K562 (cell line): ENCODE data around the gene DLGAP1. TPM values are rescaled to one million over a fixed set of nuclear protein-coding genes. Genes with fewer than 3 reads are reported as not detected.

ENCODE experiments used
- PRDM10 ChIP-seq: fragments of 450-650 bp; IDR thresholded peaks from 2 replicates; pipeline ENCODE4 v1.6.1; 2018; ENCODE audit not compliant: partially characterized antibody
- RBBP5 ChIP-seq: fragments of 200-600 bp; sonication (generic); IDR thresholded peaks from 2 replicates; pipeline ENCODE4 v1.6.1; 2012; ENCODE audit warnings: borderline replicate concordance, mild to moderate bottlenecking, low read length, control low read depth, inconsistent platforms; ENCODE audit not compliant: insufficient read depth, poor library complexity, severe bottlenecking
- RBM22 ChIP-seq: fragments of 200-400 bp; formaldehyde crosslinking; IDR thresholded peaks from 2 replicates; pipeline ENCODE4 v1.6.1; 2018; ENCODE audit warnings: low read length, low read depth; ENCODE audit not compliant: poor library complexity, severe bottlenecking
- UBTF ChIP-seq, 2 experiments: IDR thresholded peaks; 2 replicates each; pipeline ENCODE4 v1.6.1; 2012; ENCODE audit warnings: improper control_type of control experiment in 2 of 2, low read depth in 2 of 2, low read length in 2 of 2, borderline replicate concordance in 1 of 2
- ZKSCAN1 ChIP-seq: fragments of 150-350 bp; IDR thresholded peaks from 2 replicates; pipeline ENCODE4 v1.6.1; 2016; ENCODE audit warnings: low read depth, low read length
- ZNF766 ChIP-seq: fragments of 200-800 bp; sonication (Bioruptor generic); conservative IDR thresholded peaks from 2 replicates; pipeline ENCODE4 v1.6.1; 2016; ENCODE audit warnings: missing genetic modification characterization, missing compliant biosample characterization
- polyA plus RNA-seq, 8 experiments: library from polyadenylated mRNA; depleted of rRNA in 4 of 8; stranded (reverse) in 5 of 8; unstranded in 3 of 8; fragments of >200 nt; fragmentation: Nextera tagmentation in 2 of 8; fragmentation: Illumina TruSeq in 1 of 8; extraction: Ambion mirVana in 2 of 8; extraction: Trizol in 1 of 8; gene quantifications; 2 replicates each; pipeline versions ENCODE4 v1.2.1 to v1.2.3, GENCODE V29; 2011 to 2014; ENCODE audit warnings: inconsistent platforms in 1 of 8, missing spikeins in 1 of 8
- total RNA-seq, 7 experiments: library from RNA; depleted of rRNA in 6 of 7; stranded (reverse); fragments of >200 nt in 6 of 7; fragmentation: Illumina TruSeq in 2 of 7; extraction: Trizol in 2 of 7; gene quantifications; 2 replicates each; pipeline versions ENCODE4 v1.2.1 to v1.2.3, GENCODE V29; 2011 to 2021; ENCODE audit warnings: low replicate concordance in 1 of 7

Gene DLGAP1
- total and polyA plus RNA-seq, 9 of the 15 experiments (the other 6 are each of a cell fraction or from before 2014, with no cell fraction given), result 0.04 to 0.22 (median 0.08) TPM

- TF ChIP-seq PRDM10 (no peak), RBBP5 (no peak), UBTF (IDR thresholded peaks at IDR 0.05; ENCODE audit: borderline replicate concordance in 1 of 2, low read depth in 2 of 2, low read length in 2 of 2) (no peak), RBM22 (no peak), ZNF766 (no peak), ZKSCAN1 (no peak)
Observed at GRCh38 chr18:4385876-4386275, 69.2 kb downstream of the DLGAP1 start (continued).
